T-helper 2 cell (primary cell): Measurements from ENCODE around the gene MAP3K9.
"Not testable (repeated sequence)": the region's sequence is repeated elsewhere in the genome, so short reads cannot be mapped to it uniquely, and the experiment has no call there.

ENCODE experiments used
- DNase-seq, 5 experiments: peaks; one replicate each; pipeline versions ENCODE4 v3.0.0 to v3.0.0-alpha.2; 2012 to 2022
- total RNA-seq, 2 donors: gene quantifications; one replicate each; lab custom pipeline; 2026; lab: John Stamatoyannopoulos, UW

Gene MAP3K9
- 21.7 to 29.0 reads per million in 2 donors for total RNA-seq

- DNase-seq, result peak; percentile 83 to 98 (median 85)
Observed at GRCh38 chr14:70809225-70810219, at the start of gene MAP3K9. Gene MAP3K9, minus strand, starts transcription at chr14:70809513. Its CDS starts 342 bp downstream, at chr14:70809171.

- no peak for DNase-seq
Observed at GRCh38 chr14:70858641-70859040, 49.3 kb upstream of the MAP3K9 start.

GRCh38 chr14:70857496-70857890 is 48.2 kb upstream of the MAP3K9 start:
- no peak for DNase-seq

GRCh38 chr14:70856851-70857495 is 47.7 kb upstream of the MAP3K9 start:
- DNase-seq, result peak in 1 of 5 experiments; percentile 81

- DNase-seq, result no peak
Observed at GRCh38 chr14:70855486-70855885, 46.2 kb upstream of the MAP3K9 start.

- not testable (repeated sequence) for DNase-seq
Observed at GRCh38 chr14:70853658-70854057, 44.3 kb upstream of the MAP3K9 start.

- no peak for DNase-seq
Observed at GRCh38 chr14:70847406-70848090, 38.2 kb upstream of the MAP3K9 start.

- no peak for DNase-seq
Observed at GRCh38 chr14:70845601-70846000, 36.3 kb upstream of the MAP3K9 start.

- DNase-seq, result no peak
Observed at GRCh38 chr14:70842851-70843462, 33.6 kb upstream of the MAP3K9 start.

GRCh38 chr14:70838076-70838475 is 28.8 kb upstream of the MAP3K9 start:
- no peak for DNase-seq

- DNase-seq, result no peak
Observed at GRCh38 chr14:70836946-70837345, 27.6 kb upstream of the MAP3K9 start.

- DNase-seq, result no peak
Observed at GRCh38 chr14:70833884-70834283, 24.6 kb upstream of the MAP3K9 start.

GRCh38 chr14:70832561-70833305 is 23.4 kb upstream of the MAP3K9 start:
- DNase-seq, result no peak

- DNase-seq, result no peak
Observed at GRCh38 chr14:70830998-70831781, 21.9 kb upstream of the MAP3K9 start.

GRCh38 chr14:70828188-70828587 is 18.9 kb upstream of the MAP3K9 start:
- no peak for DNase-seq

GRCh38 chr14:70827752-70828151 is 18.4 kb upstream of the MAP3K9 start:
- DNase-seq, result no peak

GRCh38 chr14:70827347-70827746 is 18.0 kb upstream of the MAP3K9 start:
- no peak for DNase-seq

- no peak for DNase-seq
Observed at GRCh38 chr14:70823281-70823680, 14.0 kb upstream of the MAP3K9 start.

GRCh38 chr14:70822530-70823185 is 13.3 kb upstream of the MAP3K9 start:
- DNase-seq, result peak in 1 of 5 experiments; percentile 21
